GM23338 (cell line): ENCODE data around the gene FBXW8. TPM values are rescaled to one million over a fixed set of nuclear protein-coding genes. Genes with fewer than 3 reads are reported as not detected.

Source experiments
- ATAC-seq: fragments of 200-7000 bp; cut with Tn5 transposase; 3 replicates; pipeline ENCODE4 v1.9.1; 2020
- DNase-seq: peaks from one replicate; pipeline ENCODE4 v3.0.0-alpha.2; 2015; ENCODE audit warnings: low spot score
- H2AFZ ChIP-seq: fragments of 200-600 bp; sonication (generic); 2 replicates; pipeline ENCODE4 v1.8.0; 2016; ENCODE audit warnings: antibody characterized with exemption, mild to moderate bottlenecking, moderate library complexity
- H3F3A ChIP-seq: fragments of 200-600 bp; sonication (generic); replicated peaks from 2 replicates; pipeline ENCODE4 v1.8.0; 2017; ENCODE audit warnings: antibody characterized with exemption, mixed run types, low read depth
- H3K27ac ChIP-seq: fragments of 200-600 bp; sonication (generic); 2 replicates; pipeline ENCODE4 v1.6.1; 2016; ENCODE audit warnings: low read depth
- H3K27me3 ChIP-seq: fragments of 200-600 bp; sonication (generic); 2 replicates; pipeline ENCODE4 v1.8.0; 2016; ENCODE audit warnings: mild to moderate bottlenecking, mixed run types, moderate library complexity; ENCODE audit not compliant: insufficient read depth
- H3K36me3 ChIP-seq: fragments of 200-600 bp; sonication (generic); 2 replicates; pipeline ENCODE4 v1.8.0; 2016; ENCODE audit warnings: mild to moderate bottlenecking; ENCODE audit not compliant: insufficient read depth
- H3K4me1 ChIP-seq: fragments of 200-600 bp; sonication (generic); 2 replicates; pipeline ENCODE4 v1.8.0; 2016; ENCODE audit warnings: mild to moderate bottlenecking, moderate library complexity; ENCODE audit not compliant: insufficient read depth
- H3K4me2 ChIP-seq: fragments of 200-600 bp; sonication (generic); 2 replicates; pipeline ENCODE4 v1.7.1; 2017; ENCODE audit warnings: mixed run types
- H3K4me3 ChIP-seq: fragments of 200-600 bp; sonication (generic); 2 replicates; pipeline ENCODE4 v1.6.1; 2016; ENCODE audit warnings: mixed run types
- H3K79me2 ChIP-seq: fragments of 200-600 bp; sonication (generic); replicated peaks from 2 replicates; pipeline ENCODE4 v1.8.0; 2017; ENCODE audit warnings: mild to moderate bottlenecking; ENCODE audit not compliant: insufficient read depth
- H3K9me2 ChIP-seq: fragments of 200-600 bp; sonication (generic); 2 replicates; pipeline ENCODE4 v1.8.0; 2017; ENCODE audit not compliant: insufficient read depth
- H4K20me1 ChIP-seq: fragments of 200-600 bp; sonication (generic); replicated peaks from 2 replicates; pipeline ENCODE4 v1.8.0; 2017; ENCODE audit warnings: mild to moderate bottlenecking; ENCODE audit not compliant: insufficient read depth
- H3K27ac Mint-ChIP-seq: 2 replicates; pipeline ENCODE4 v1.8.0; 2020; ENCODE audit warnings: inconsistent platforms, mild to moderate bottlenecking, moderate library complexity, mixed read lengths
- H3K27me3 Mint-ChIP-seq: 3 replicates; pipeline ENCODE4 v1.8.0; 2022; ENCODE audit warnings: low read depth, mild to moderate bottlenecking, moderate library complexity, mixed read lengths, inconsistent platforms; ENCODE audit not compliant: insufficient read depth, poor library complexity
- H3K36me3 Mint-ChIP-seq: 3 replicates; pipeline ENCODE4 v1.8.0; 2021; ENCODE audit warnings: low read depth, mild to moderate bottlenecking, inconsistent platforms, moderate library complexity, mixed read lengths
- H3K4me1 Mint-ChIP-seq: 3 replicates; pipeline ENCODE4 v1.8.0; 2020; ENCODE audit warnings: mild to moderate bottlenecking, inconsistent platforms, mixed read lengths
- H3K4me3 Mint-ChIP-seq: 3 replicates; pipeline ENCODE4 v1.8.0; 2021; ENCODE audit warnings: moderate library complexity, mild to moderate bottlenecking, inconsistent platforms, mixed read lengths
- H3K9me3 Mint-ChIP-seq: 3 replicates; pipeline ENCODE4 v1.8.0; 2020; ENCODE audit warnings: moderate library complexity, mild to moderate bottlenecking, inconsistent platforms, mixed read lengths
- CREB1 ChIP-seq: fragments of 250-450 bp; sonication (Bioruptor Pico); IDR thresholded peaks from 2 replicates; pipeline ENCODE4 v1.5.0; 2020; ENCODE audit warnings: low read depth, mild to moderate bottlenecking, moderate library complexity
- CTCF ChIP-seq, 2 experiments: fragments of 200-600 bp in 1 of 2; sonication (generic) in 1 of 2; conservative IDR thresholded peaks; 2 replicates each; pipeline versions ENCODE4 v1.5.1 to v1.6.1; 2016 to 2017; ENCODE audit warnings: antibody characterized with exemption in 2 of 2, low read depth in 2 of 2, mild to moderate bottlenecking in 2 of 2, moderate library complexity in 1 of 2
- EZH2 ChIP-seq: fragments of 200-600 bp; sonication (generic); IDR thresholded peaks from one replicate; pipeline ENCODE4 v1.8.0; 2017; ENCODE audit warnings: antibody characterized with exemption, mild to moderate bottlenecking, low read depth; ENCODE audit not compliant: unreplicated experiment
- EZH2phosphoT487 ChIP-seq: fragments of 200-600 bp; sonication (generic); IDR thresholded peaks from one replicate; pipeline ENCODE4 v1.8.1; 2018; ENCODE audit warnings: antibody characterized with exemption; ENCODE audit not compliant: unreplicated experiment
- JUNB ChIP-seq: IDR thresholded peaks from one replicate; pipeline ENCODE4 v1.6.1; 2016; ENCODE audit warnings: antibody characterized with exemption; ENCODE audit not compliant: unreplicated experiment
- NANOG ChIP-seq: IDR thresholded peaks from 2 replicates; pipeline ENCODE4 v1.6.1; 2016; ENCODE audit warnings: antibody characterized with exemption, borderline replicate concordance
- POLR2AphosphoS5 ChIP-seq: IDR thresholded peaks from 2 replicates; pipeline ENCODE4 v1.6.1; 2016; ENCODE audit warnings: antibody characterized with exemption, low read depth
- REST ChIP-seq: IDR thresholded peaks from one replicate; pipeline ENCODE4 v1.6.1; 2018; ENCODE audit warnings: antibody characterized with exemption; ENCODE audit not compliant: unreplicated experiment
- STAT1 ChIP-seq: IDR thresholded peaks from one replicate; pipeline ENCODE4 v1.6.1; 2016; ENCODE audit warnings: antibody characterized with exemption; ENCODE audit not compliant: unreplicated experiment
- ZNF114 ChIP-seq: fragments of 250-450 bp; sonication (Bioruptor Pico); IDR thresholded peaks from 2 replicates; pipeline ENCODE4 v1.5.0; 2020; ENCODE audit warnings: mild to moderate bottlenecking, moderate library complexity
- ZNF331 ChIP-seq: fragments of 250-450 bp; sonication (Bioruptor Pico); IDR thresholded peaks from 2 replicates; pipeline ENCODE4 v1.5.0; 2020; ENCODE audit warnings: low read depth, mild to moderate bottlenecking, moderate library complexity
- ZNF462 ChIP-seq: fragments of 250-450 bp; sonication (Bioruptor Pico); IDR thresholded peaks from 2 replicates; pipeline ENCODE4 v1.5.0; 2020; ENCODE audit warnings: mild to moderate bottlenecking, moderate library complexity
- polyA plus RNA-seq: library from polyadenylated mRNA; unstranded; fragments of >200 nt; fragmentation: Nextera tagmentation; extraction: Ambion mirVana; gene quantifications from 2 replicates; pipeline ENCODE4 v1.2.1, GENCODE V29; 2016
- total RNA-seq: library from RNA; depleted of rRNA; stranded (reverse); fragments of >200 nt; shearing (Covaris generic); gene quantifications from 2 replicates; pipeline ENCODE4 v1.2.3, GENCODE V29; 2014
- TF ChIP-seq, protein P1 (sequence below): IDR thresholded peaks from 2 replicates; pipeline ENCODE4 v1.6.1; 2016; ENCODE audit warnings: antibody characterized with exemption

FBXW8 gene
- total and polyA plus RNA-seq, 2 experiments from 2014 or later = 4.6 to 13.9 TPM

DNA sequence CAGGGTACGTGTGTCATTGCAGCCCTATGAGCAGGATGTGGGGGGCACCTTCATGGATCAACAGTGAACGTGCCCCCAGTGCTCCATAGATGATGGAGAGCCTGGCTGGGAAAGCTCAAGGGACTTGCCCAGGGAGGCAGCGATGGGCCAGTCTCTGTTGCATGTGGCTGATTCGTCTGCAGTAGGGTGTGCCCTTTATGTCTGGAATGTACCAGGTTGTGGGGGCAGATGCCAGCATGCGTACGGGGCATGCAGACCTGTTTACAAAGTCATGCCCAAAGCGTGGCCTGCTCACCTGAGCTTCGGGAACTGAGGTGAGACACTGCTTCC is 116.1 kb downstream of the FBXW8 start:
- Mint-ChIP-seq H3K4me3 (no peak overlapping the region), H3K27me3 (no peaks in the 10 kb centered on the region), H3K4me1 (peaks cover 18% of the 10 kb centered on the region), H3K9me3 (no peaks in the 10 kb centered on the region), H3K36me3 (peaks cover 31% of the 10 kb centered on the region), H3K27ac (no peak overlapping the region)
- TF ChIP-seq ZNF114 (CRISPR knock-in tag) (no peak), CTCF (conservative IDR thresholded peaks at IDR 0.05; ENCODE audit: low read depth in 2 of 2) (no peak), NANOG (no peak), STAT1 (no peak), ZNF331 (CRISPR knock-in tag) (no peak), EZH2 (no peak), REST (no peak), ZNF462 (no peak), CREB1 (CRISPR knock-in tag) (no peak), JUNB (no peak), EZH2phosphoT487 (no peak), POLR2AphosphoS5 (no peak)
- TF ChIP-seq, protein P1, sequence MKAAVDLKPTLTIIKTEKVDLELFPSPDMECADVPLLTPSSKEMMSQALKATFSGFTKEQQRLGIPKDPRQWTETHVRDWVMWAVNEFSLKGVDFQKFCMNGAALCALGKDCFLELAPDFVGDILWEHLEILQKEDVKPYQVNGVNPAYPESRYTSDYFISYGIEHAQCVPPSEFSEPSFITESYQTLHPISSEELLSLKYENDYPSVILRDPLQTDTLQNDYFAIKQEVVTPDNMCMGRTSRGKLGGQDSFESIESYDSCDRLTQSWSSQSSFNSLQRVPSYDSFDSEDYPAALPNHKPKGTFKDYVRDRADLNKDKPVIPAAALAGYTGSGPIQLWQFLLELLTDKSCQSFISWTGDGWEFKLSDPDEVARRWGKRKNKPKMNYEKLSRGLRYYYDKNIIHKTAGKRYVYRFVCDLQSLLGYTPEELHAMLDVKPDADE = no peak
- Histone ChIP-seq H3K36me3 (no peaks in the 10 kb centered on the region; the same call in 1 of the 2 replicates), H3K27me3 (no peaks in the 10 kb centered on the region), H3K4me3 (no peak overlapping the region), H3K27ac (no peak overlapping the region), H3K79me2 (0 out of 2 replicates have a peak, but pooled peaks cover 6% of the 10 kb centered on the region), H3K4me2 (no peak overlapping the region), H3K4me1 (no peaks in the 10 kb centered on the region), H4K20me1 (peaks cover 5% of the 10 kb centered on the region; the same call in 1 of the 2 replicates), H3K9me2 (no peaks in the 10 kb centered on the region), H3F3A (peaks cover 10% of the 10 kb centered on the region), H2AFZ (no peak overlapping the region)
- no peak for ATAC-seq
- no peak for DNase-seq
